ENCODE data around the gene LTBP4.
A peak's percentile ranks its signal among the peaks of the same experiment; 100 is the strongest.
"Not testable (repeated sequence)": the region's sequence is repeated elsewhere in the genome, so short reads cannot be mapped to it uniquely, and the experiment has no call there.

The LTBP4 gene

DNA sequence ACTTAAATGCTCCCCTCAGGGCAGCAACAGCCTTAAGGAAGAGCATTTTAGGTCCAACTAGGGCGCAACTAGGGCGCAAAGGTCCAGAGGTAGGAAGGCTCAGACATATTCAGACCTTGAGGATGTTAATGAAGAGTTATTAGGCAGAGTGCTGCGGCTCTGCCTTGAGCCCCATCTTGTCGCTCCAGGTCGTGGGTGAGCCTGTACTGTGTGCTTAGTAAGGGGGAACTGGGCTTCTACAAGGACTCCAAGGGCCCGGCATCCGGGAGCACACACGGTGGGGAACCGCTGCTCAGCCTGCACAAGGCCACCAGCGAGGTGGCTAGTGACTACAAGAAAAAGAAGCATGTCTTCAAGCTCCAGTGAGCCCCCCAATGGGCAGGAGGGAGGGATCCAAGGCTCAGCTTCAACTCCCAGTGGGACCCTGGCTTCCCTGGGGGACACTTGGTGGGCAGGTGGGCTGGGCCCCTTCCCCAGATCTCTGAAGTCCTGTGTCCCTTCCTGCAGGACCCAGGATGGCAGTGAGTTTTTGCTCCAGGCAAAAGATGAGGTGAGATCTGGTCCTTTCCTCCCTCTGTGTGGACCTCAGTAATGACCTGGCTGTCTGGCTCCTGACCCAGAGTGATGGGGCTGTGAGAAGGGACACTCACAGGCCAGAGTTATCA is 29.2 kb upstream of the LTBP4 start:
- no peak overlapping the region for H3K27ac ChIP-seq
- no peak for DNase-seq (ENCODE audit: low read depth, low spot score)

DNA sequence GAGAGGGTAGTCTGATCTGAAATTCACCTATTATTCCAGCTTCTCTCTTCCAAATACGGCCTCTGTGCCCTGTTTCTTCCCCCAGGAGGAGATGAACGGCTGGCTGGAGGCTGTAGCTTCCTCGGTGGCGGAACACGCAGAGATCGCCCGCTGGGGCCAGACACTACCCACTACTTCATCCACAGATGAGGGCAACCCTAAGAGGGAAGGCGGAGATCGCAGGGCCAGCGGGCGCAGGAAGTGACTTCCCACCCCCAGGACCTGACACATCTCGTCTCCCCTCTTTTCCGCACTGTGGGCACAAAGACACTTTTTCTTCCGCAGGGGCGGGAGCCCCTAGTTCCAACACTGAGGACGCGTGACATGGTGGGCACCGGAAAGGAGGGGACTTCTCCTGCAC is 25.8 kb upstream of the LTBP4 start:
- H3K27ac ChIP-seq, result no peak overlapping the region
- no peak for DNase-seq (ENCODE audit: low read depth, low spot score)

DNA sequence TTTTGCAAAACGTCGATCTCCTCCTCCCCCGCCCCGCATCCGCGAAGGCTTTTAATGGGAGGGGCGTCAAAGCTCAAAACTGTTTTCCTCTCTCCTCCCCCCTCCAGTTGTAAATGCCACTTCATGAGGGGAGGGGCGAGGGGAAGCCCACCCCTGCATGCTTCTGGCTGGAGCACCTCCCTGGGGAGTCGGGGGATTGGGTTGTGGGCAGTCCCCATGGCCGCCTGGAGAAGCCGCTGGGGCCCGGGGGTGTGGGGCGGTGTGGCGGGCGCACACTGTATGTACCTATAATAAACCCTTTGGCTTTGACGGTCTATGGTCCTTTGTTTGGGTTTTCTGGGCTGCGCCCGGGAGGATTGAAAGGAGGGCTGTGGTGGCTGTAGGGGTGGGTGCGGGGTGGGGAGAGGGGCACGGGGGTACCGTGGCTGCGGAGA is 25.0 kb upstream of the LTBP4 start:
- DNase-seq (ENCODE audit: low read depth, low spot score), result no peak

DNA sequence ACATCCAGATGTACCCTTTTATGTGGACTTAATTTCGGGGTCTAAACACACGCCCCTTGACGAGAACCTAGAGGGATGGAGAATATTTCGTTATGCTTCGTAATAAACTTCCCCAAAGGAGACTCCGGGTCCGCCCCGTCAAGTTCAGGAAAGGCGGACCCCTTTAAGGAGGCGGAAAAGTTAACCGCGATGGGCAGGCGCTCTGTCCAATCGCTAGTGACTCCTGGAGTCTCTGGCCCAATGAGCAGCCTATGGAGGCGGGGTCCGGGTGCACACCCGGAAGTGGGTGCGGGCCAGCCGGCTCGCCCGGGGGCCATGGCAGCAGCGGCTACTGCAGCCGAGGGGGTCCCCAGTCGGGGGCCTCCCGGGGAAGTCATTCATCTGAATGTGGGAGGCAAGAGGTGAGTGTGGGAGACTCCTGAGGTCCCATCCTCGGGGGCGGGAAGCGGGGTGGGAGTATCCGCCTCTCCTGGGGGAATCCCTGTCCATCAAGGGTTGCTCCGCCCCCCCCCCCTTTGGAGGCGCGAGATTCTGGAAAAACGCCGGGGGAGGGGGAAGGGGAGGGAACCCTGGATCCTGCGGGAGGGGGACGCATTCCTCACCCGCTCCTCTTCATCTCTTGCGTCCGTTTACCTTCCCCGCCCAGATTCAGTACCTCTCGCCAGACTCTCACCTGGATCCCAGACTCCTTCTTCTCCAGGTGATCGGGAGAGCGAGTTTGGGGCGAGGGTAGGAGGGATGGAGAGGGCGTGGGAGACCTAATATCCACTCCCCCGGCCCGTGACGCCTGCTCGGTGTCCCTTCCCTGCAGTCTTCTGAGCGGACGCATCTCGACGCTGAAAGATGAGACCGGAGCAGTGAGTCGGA is 24.4 kb upstream of the LTBP4 start, which contains the start of gene SHKBP1:
Gene SHKBP1 (plus strand): TSS at position 289 of the 867 bp plus-strand sequence. CDS start 27 bp downstream, at position 316.
- peak; percentile 49 for DNase-seq (ENCODE audit: low read depth, low spot score)
- H3K27ac ChIP-seq, result no peak within 1 kb of the TSS

More for the DNA sequence above, 25.0 kb upstream of the LTBP4 start:
- no peak overlapping the region for H3K27ac ChIP-seq

DNA sequence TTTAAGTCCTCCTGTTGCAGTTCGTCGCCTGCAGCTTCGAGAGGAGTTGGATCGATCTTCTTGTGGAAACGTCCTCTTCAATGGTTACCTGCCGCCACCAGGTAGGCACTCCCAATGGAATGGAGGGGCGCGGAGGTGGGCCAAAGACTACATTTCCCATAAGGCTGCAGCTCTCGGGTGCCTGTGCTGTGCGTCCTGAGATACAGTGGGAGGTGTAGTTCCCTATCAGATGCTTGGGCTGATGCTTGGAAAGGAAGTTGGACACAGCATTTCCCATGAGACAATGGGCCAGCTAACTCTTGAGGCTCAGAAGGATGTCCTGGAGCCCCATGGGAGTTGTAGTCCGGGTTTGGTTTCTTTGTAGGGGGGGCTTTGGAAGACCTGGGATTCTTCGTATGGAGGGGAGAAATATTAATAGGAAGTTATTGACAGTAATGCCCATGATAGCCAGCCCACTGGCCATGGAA is 22.7 kb upstream of the LTBP4 start:
- DNase-seq (ENCODE audit: low read depth, low spot score), result no peak
- H3K27ac ChIP-seq, result no peak overlapping the region

DNA sequence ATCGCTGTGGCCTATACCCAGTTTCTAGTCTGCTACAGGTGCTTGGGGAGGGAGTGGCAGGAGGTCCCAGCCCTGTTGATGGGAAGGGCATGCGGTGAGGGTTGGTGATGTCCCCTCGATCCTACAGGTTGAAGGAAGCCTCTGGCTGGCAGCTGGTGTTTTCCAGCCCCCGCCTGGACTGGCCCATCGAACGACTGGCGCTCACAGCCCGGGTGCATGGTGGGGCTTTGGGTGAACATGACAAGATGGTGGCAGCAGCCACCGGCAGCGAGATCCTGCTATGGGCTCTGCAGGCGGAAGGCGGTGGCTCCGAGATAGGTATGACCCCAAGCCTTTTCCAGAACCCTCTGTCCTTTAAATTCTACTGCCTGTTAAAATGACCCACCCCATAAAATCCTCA is 20.6 kb upstream of the LTBP4 start:
- H3K27ac ChIP-seq, result no peak overlapping the region
- no peak for DNase-seq (ENCODE audit: low read depth, low spot score)

DNA sequence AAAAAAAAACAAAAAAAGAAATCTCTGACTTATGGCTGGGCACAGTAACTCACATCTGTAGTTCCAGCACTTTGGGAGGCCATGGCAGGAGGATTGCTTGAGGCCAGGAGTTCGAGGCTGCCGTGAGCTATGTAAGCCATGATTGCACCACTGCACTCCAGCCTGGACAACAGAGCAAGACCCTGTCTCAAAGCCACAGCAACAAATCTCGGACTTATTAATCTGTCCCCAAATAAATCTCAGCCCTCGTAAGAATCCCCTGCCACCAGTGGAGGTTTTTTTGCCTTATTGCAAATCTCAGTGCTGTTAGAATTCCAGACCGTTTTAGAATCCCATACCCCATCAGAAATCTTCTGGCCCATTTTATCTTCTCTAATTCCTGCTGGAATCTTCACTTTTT is 19.6 kb upstream of the LTBP4 start:
- no peak overlapping the region for H3K27ac ChIP-seq
- DNase-seq (ENCODE audit: low read depth, low spot score), result no peak

DNA sequence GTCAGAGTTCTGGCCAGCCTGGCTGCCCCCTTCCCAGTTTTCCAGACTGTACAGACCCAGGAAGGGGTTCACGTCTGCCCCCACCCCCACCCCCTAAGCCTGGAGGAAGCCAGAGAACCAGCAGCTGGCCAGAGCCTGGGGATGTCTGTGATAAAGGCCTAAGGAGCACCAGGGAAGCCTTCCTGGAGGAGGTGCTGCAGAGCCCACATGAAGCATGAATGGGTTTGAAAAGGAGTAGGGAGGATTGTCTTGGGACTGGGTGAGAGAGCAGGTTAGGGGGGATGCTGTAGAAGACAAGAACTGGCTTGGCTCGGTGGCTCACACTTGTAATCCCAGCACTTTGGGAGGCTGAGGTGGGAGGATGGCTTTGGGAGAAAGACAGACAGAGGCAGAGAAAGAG is 18.7 kb upstream of the LTBP4 start:
- no peak for DNase-seq (ENCODE audit: low read depth, low spot score)

DNA sequence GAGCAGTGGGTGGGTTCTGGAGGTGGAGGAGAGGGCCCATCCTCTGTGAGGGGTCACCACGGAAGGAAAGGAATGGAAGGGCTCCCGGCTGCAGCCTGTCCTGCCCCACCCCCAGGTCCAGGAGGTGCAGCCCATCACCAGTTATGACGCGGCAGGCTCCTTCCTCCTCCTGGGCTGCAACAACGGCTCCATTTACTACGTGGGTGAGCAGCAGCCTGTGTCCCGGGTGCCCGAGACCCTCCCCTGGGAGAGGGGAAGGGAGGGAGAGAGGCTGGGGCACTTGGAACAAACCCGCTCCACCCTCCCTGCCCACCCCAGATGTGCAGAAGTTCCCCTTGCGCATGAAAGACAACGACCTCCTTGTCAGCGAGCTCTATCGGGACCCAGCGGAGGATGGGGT is 17.9 kb upstream of the LTBP4 start:
- no peak overlapping the region for H3K27ac ChIP-seq
- no peak for DNase-seq (ENCODE audit: low read depth, low spot score)

More for the DNA sequence above, 18.7 kb upstream of the LTBP4 start:
- H3K27ac ChIP-seq, result no peak overlapping the region

DNA sequence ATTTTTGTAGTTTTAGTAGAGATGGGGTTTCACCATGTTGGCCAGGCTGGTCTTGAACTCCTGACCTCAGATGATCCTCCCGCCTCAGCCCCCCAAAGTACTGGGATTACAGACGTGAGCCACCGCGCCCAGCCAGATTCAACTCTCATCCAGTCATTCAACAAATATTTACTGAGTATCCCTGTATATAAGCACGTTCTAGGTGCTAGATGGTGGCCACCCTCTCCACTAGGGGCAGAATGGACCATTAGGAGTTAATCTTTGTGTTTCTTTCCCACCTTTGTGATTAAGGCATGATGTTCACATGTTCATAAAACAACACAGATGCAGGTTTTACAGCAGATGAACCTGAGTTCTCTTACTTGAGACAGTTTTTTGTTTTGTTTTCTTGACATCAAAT is 17.2 kb upstream of the LTBP4 start:
- H3K27ac ChIP-seq, result no peak overlapping the region
- DNase-seq (ENCODE audit: low read depth, low spot score), result no peak

DNA sequence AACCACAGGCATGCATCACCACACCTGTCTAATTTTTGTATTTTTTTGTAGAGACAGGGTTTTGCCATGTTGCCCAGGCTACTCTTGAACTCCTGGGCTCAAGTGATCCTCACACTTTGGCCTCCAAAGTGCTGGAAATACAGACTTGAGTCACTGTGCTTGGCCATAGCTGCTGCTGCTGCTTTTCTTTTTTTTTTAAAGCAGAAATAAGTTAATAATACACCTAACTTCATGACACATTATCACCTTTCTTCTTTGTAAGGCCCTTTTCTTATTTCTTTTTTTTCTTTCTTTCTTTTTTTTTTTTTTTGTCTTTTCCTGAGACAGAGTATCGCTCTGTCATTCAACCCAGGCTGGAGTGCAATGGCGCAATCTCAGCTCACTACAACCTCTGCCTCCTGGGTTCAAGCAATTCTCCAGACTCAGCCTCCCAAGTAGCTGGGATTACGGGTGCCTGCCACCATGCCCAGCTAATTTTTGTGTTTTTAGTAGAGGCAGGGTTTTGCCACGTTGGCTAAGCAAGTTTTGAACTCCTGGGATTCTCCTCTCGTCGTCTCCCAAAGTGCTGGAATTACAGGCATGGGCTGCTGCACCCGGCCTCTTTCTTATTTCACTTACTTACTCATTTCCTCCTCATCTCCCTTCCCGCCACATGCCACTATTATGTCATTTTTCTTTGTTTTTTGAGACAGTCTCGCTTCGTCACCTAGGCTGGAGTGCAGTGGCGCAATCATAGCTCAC is 15.8 kb upstream of the LTBP4 start:
- no peak for DNase-seq (ENCODE audit: low read depth, low spot score)
- peak overlapping the region; percentile 88 for H3K27ac ChIP-seq

DNA sequence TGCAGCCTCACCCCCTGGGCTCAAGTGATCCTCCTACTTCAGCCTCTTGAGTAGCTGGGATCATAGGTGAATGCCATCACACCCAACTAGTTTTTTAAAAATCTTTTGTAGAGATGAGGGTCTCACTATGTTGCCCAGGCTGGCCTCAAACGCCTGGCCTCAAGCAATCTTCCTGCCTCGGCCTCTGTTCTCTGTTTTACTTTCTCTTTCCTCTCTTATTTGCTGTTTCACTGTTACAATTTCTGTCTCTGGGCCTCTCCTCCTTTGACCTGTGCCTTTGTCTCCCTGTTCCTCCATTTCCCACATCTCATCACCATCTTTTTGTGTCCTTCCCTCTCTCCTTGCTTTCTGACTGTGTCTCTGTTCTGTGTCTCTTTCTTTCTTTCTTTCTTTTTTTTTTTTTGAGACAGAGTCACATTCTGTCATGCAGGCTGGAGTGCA is 15.2 kb upstream of the LTBP4 start:
- H3K27ac ChIP-seq, result peak overlapping the region; percentile 88
- DNase-seq (ENCODE audit: low read depth, low spot score), result no peak

DNA sequence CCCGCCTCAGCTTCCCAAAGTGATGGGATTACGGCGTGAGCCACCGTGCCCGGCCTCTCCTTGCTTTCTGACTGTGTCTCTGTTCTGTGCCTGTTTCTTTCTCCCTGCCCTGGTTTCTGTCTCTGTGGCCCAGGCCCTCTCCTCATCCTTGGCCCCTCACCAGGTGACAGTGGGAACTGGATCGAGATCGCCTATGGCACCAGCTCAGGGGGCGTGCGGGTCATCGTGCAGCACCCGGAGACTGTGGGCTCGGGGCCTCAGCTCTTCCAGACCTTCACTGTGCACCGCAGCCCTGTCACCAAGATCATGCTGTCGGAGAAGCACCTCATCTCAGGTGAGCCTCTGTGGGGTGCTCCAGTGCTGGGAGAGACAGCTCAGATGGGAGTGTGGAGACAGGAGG is 14.6 kb upstream of the LTBP4 start:
- no peak for DNase-seq (ENCODE audit: low read depth, low spot score)
- H3K27ac ChIP-seq, result peak overlapping the region; percentile 88

DNA sequence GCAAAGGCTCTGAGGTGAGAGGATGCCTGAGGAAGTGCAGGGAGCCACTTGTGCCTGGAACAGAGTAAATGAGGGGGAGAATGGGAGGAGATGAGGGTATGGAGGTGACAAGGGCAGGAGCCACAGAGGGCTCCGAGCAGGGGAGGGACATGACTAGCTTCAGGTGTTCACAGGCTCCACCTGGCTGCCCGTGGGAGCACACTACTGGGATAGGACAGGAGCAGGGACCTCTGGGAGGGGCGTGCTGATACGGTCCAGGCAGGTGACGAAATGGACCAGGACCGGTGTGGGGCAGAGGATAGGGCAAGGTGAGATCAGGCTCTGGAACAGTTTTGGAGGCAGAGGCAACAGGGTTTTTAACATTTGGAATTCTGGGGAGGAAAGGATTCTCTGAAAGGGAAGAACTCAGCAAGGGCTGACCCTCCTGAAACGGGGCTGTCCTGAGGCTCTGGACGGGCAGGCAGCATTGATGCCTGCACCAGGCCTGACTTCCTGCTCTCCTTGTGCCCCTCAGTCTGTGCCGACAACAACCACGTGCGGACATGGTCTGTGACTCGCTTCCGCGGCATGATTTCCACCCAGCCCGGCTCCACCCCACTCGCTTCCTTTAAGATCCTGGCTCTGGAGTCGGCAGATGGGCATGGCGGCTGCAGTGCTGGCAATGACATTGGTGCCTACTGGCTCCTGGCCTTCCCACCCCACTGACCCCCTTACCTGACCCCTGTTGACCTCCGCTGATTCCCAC is 12.9 kb upstream of the LTBP4 start:
- H3K27ac ChIP-seq, result no peak overlapping the region
- DNase-seq (ENCODE audit: low read depth, low spot score), result no peak

DNA sequence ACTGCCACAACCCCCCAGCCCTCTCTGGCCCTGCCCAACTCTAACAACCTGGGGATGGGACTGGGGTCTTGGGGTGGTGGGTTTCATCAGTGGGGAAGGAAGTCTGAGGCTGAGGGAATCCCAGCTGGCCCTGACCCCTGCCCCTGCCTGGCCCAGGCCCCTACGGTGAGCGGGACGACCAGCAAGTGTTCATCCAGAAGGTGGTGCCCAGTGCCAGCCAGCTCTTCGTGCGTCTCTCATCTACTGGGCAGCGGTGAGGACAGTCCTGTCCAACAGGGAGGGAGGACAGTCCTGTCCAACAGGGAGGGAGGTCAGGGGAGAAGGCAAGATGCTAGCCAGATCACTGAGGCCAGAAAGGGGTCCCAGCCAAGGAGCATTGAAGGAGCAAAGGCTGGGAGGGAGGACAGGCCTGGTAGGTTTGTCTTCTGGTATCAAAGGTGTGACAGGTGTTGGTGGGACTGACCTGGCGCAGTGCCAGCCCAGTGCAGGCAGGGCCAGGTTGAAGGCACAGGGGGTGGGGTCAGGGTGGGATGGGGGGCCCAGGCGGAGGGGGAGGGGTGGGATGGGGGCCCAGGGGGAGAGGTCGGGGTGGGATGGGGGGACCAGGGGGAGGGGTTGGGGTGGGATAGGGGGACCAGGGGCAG is 12.1 kb upstream of the LTBP4 start:
- H3K27ac ChIP-seq, result no peak overlapping the region
- no peak for DNase-seq (ENCODE audit: low read depth, low spot score)

DNA sequence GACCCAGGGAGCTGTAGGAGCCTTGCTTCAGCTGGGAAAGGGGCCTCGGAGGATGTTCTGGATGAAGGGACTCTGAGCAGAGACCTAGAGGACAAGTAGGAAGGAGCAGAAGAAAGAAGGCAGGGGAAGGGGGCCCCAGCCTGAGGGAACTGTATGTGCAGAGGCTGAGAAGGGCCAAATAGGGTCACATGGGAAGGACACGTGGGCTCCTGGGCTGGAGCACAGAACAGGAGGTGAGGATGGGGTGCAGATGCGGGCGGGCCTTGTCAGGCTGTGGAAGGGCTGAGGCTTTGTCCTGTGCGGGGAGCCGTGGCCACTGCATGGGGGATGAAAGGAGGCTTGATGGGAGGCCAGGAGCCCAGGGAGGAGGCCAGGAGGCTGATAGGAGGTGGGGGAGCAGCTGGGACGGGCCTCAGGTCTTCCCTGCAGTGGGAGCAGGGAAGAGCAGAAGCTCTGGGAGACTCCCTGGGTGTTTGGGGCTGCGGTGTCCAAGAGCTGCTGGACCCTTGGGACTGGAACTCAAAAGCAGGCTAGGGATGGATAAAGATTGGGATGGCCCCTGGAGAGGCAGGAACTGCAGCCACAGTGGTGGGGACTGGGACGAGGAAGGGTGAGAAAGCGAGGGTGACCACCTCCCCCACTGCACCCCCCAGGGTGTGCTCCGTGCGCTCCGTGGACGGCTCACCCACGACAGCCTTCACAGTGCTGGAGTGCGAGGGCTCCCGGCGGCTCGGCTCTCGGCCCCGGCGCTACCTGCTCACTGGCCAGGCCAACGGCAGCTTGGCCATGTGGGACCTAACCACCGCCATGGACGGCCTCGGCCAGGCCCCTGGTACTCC is 11.4 kb upstream of the LTBP4 start:
- no peak overlapping the region for H3K27ac ChIP-seq
- no peak for DNase-seq (ENCODE audit: low read depth, low spot score)

DNA sequence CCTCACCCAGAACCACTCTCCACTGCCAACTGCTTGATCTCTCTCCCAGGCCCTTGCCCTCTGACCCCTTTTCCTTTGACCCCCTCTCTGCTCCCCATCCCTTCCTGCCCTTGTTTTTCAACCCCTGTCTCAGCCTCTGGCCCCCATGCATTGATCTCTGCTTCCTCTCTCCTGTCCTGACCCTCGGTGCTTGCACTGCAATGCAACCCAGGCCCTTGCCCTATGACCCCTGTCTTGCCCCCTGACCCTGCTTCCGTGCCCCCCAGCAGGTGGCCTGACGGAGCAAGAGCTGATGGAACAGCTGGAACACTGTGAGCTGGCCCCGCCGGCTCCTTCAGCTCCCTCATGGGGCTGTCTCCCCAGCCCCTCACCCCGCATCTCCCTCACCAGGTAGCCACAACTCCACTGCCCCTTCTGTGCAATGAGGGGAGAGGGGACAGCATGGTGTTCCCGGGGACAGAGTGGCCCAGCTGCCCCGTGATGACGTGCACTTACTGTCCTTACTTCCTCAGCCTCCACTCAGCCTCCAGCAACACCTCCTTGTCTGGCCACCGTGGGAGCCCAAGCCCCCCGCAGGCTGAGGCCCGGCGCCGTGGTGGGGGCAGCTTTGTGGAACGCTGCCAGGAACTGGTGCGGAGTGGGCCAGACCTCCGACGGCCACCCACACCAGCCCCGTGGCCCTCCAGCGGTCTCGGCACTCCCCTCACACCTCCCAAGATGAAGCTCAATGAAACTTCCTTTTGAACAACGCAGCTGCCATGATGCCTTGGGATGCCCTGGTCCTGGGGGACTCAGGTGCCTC is 10.5 kb upstream of the LTBP4 start:
- DNase-seq (ENCODE audit: low read depth, low spot score), result no peak
- no peak overlapping the region for H3K27ac ChIP-seq

DNA sequence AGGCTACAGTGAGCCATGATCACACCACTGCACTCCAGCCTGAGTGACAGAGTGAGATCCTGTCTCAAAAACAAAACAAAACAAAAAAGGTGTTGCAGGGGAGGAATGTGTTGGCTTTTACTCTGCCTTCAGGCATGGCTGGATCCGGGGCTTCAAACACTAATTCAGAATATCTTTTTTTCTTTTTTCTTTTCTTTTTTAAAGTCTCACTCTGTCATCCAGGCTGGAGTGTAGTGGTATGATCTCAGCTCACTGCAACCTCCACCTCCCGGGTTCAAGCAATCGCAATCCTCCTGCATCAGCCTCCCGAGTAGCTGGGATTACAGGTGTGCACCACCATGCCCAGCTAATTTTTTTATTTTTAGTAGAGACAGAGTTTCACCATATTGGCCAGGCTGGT is 9.4 kb upstream of the LTBP4 start:
- H3K27ac ChIP-seq; DNase-seq (ENCODE audit: low read depth, low spot score): not testable (repeated sequence)

Data from epithelial cell of prostate (primary cell).